Activated T-helper 1 cell treated with anti-CD3 and anti-CD28 coated beads, Interleukin-2, amount 50 U/mL, for 16 hours (primary cell): Measurements from ENCODE around the gene PRODH.
"Not testable (repeated sequence)": the region's sequence is repeated elsewhere in the genome, so short reads cannot be mapped to it uniquely, and the experiment has no call there.

Source experiments
- DNase-seq, 2 donors: peaks; one replicate each; pipeline ENCODE4 v3.0.0-alpha.2; 2020; ENCODE audit warnings: low read depth in 1 of 2, low spot score in 1 of 2

The PRODH gene

GRCh38 chr22:18911535-18911934 is 24.6 kb downstream of the PRODH start:
- DNase-seq = not testable (repeated sequence)

GRCh38 chr22:18909556-18909955 is 26.5 kb downstream of the PRODH start:
- no peak for DNase-seq

- no peak for DNase-seq
Observed at GRCh38 chr22:18906896-18907295, 29.2 kb downstream of the PRODH start.

- not testable (repeated sequence) for DNase-seq
Observed at GRCh38 chr22:18906410-18906745, 29.7 kb downstream of the PRODH start.

- DNase-seq = no peak
Observed at GRCh38 chr22:18905540-18906409, 30.3 kb downstream of the PRODH start, which contains the start of gene DGCR6. Gene DGCR6 (plus strand): TSS chr22:18906320. CDS start chr22:18906375, 55 bp downstream.

- DNase-seq = not testable (repeated sequence)
Observed at GRCh38 chr22:18896037-18896657, 39.9 kb downstream of the PRODH start.

GRCh38 chr22:18893775-18894174 is 42.3 kb downstream of the PRODH start:
- not testable (repeated sequence) for DNase-seq

GRCh38 chr22:18890510-18891192 is 45.4 kb downstream of the PRODH start:
- not testable (repeated sequence) for DNase-seq

GRCh38 chr22:18888115-18888514 is 48.0 kb downstream of the PRODH start:
- no peak for DNase-seq

- not testable (repeated sequence) for DNase-seq
Observed at GRCh38 chr22:18884465-18884864, 51.6 kb downstream of the PRODH start.

GRCh38 chr22:18881260-18881659 is 54.8 kb downstream of the PRODH start:
- DNase-seq = peak; percentile 4 to 65
